Endometrium (tissue), 2 donors: ENCODE data around the gene SCFD2.
"Not testable (repeated sequence)": the region's sequence is repeated elsewhere in the genome, so short reads cannot be mapped to it uniquely, and the experiment has no call there.

Experiments used
- FAIRE-seq: peaks from 2 replicates; lab custom pipeline; 2012; peaks lifted over from hg19 to GRCh38; lab: Jason Lieb, UNC
- donor health status: control.
- donor health status: control.

SCFD2 gene

GRCh38 chr4:53365486-53366300, at the start of gene SCFD2:
SCFD2 (minus strand) TSS chr4:53366061.
- FAIRE-seq = peak; percentile 85

GRCh38 chr4:53409479-53409878, 43.6 kb upstream of the SCFD2 start:
- not testable (repeated sequence) for FAIRE-seq

GRCh38 chr4:53380221-53380620, 14.4 kb upstream of the SCFD2 start:
- FAIRE-seq = no peak

GRCh38 chr4:53378171-53378482, 12.3 kb upstream of the SCFD2 start:
- no peak for FAIRE-seq

- peak; percentile 70 for FAIRE-seq
Measured at GRCh38 chr4:53377319-53378170, 11.7 kb upstream of the SCFD2 start, which contains the start of gene FIP1L1. FIP1L1 (plus strand) TSS chr4:53377641; CDS start chr4:53377839, 198 bp downstream.

GRCh38 chr4:53376900-53377299, 11.0 kb upstream of the SCFD2 start:
- FAIRE-seq = no peak

- FAIRE-seq = no peak
Measured at GRCh38 chr4:53374777-53375258, 9.0 kb upstream of the SCFD2 start.

GRCh38 chr4:53371843-53372521, 6.1 kb upstream of the SCFD2 start:
- no peak for FAIRE-seq

- FAIRE-seq = no peak
Measured at GRCh38 chr4:53371049-53371448, 5.2 kb upstream of the SCFD2 start.

- no peak for FAIRE-seq
Measured at GRCh38 chr4:53367721-53368120, 1.9 kb upstream of the SCFD2 start.

- no peak for FAIRE-seq
Measured at GRCh38 chr4:53366301-53366716, 448 bp upstream of the SCFD2 start.

GRCh38 chr4:53365121-53365485, 758 bp downstream of the SCFD2 start:
- FAIRE-seq = no peak

- no peak for FAIRE-seq
Measured at GRCh38 chr4:53364624-53365023, 1.2 kb downstream of the SCFD2 start.

GRCh38 chr4:53362093-53362492, 3.8 kb downstream of the SCFD2 start:
- FAIRE-seq = no peak

GRCh38 chr4:53361451-53361850, 4.4 kb downstream of the SCFD2 start:
- FAIRE-seq = no peak

GRCh38 chr4:53355930-53356521, 9.8 kb downstream of the SCFD2 start:
- no peak for FAIRE-seq

GRCh38 chr4:53354012-53354722, 11.7 kb downstream of the SCFD2 start:
- no peak for FAIRE-seq

GRCh38 chr4:53349091-53349491, 16.8 kb downstream of the SCFD2 start:
- no peak for FAIRE-seq

- peak; percentile 93 for FAIRE-seq
Measured at GRCh38 chr4:53348046-53348445, 17.8 kb downstream of the SCFD2 start.

GRCh38 chr4:53346920-53347852, 18.7 kb downstream of the SCFD2 start:
- FAIRE-seq = no peak
